Neural cell (in vitro differentiated cells): ENCODE data around the gene TRAF3. TPM values are rescaled to one million over a fixed set of nuclear protein-coding genes. Genes with fewer than 3 reads are reported as not detected.
"Not testable (repeated sequence)": the region's sequence is repeated elsewhere in the genome, so short reads cannot be mapped to it uniquely, and the experiment has no call there.

Experiments
- H2AFZ ChIP-seq: fragments of 200-600, 300-800 bp; sonication (generic), shearing (Covaris generic); 2 replicates; pipeline ENCODE4 v1.6.0; 2014; ENCODE audit warnings: low read depth, mild to moderate bottlenecking, antibody characterized with exemption, low read length, moderate library complexity
- H3F3A ChIP-seq: fragments of 200-600 bp; shearing (Covaris generic); 2 replicates; pipeline ENCODE4 v1.6.1; 2016; ENCODE audit warnings: mild to moderate bottlenecking, moderate library complexity, mixed read lengths, antibody characterized with exemption, low read length; ENCODE audit not compliant: insufficient read depth, poor library complexity, severe bottlenecking
- H3K27ac ChIP-seq: fragments of 200-600, 300-800 bp; sonication (generic), shearing (Covaris generic); 2 replicates; pipeline ENCODE4 v1.5.1; 2014; ENCODE audit warnings: mild to moderate bottlenecking, low read length, moderate library complexity
- H3K27me3 ChIP-seq: fragments of 300-800, 200-600 bp; sonication (generic), shearing (Covaris generic); 2 replicates; pipeline ENCODE4 v1.6.0; 2014; ENCODE audit warnings: mild to moderate bottlenecking, low read depth, low read length, moderate library complexity; ENCODE audit not compliant: insufficient read depth
- H3K36me3 ChIP-seq: fragments of 300-800, 200-600 bp; sonication (generic), shearing (Covaris generic); 2 replicates; pipeline ENCODE4 v1.5.1; 2014; ENCODE audit warnings: mild to moderate bottlenecking, antibody characterized with exemption, low read length, moderate library complexity; ENCODE audit not compliant: insufficient read depth
- H3K4me2 ChIP-seq: fragments of 300-800, 200-600 bp; sonication (generic), shearing (Covaris generic); 2 replicates; pipeline ENCODE4 v1.6.0; 2014; ENCODE audit warnings: mild to moderate bottlenecking, low read length
- H3K4me3 ChIP-seq: fragments of 300-800, 200-600 bp; sonication (generic), shearing (Covaris generic); 2 replicates; pipeline ENCODE4 v1.5.1; 2014; ENCODE audit warnings: mild to moderate bottlenecking, low read length, moderate library complexity
- H3K79me2 ChIP-seq: fragments of 200-600 bp; shearing (Covaris generic); replicated peaks from 2 replicates; pipeline ENCODE4 v1.6.0; 2014; ENCODE audit warnings: mild to moderate bottlenecking, low read length, moderate library complexity; ENCODE audit not compliant: insufficient read depth
- H3K9ac ChIP-seq: fragments of 300-800, 200-600 bp; sonication (generic), shearing (Covaris generic); 2 replicates; pipeline ENCODE4 v1.6.1; 2016; ENCODE audit warnings: mild to moderate bottlenecking, low read length, mixed read lengths
- H3K9me2 ChIP-seq: fragments of 200-600 bp; shearing (Covaris generic); 2 replicates; pipeline ENCODE4 v1.6.1; 2016; ENCODE audit warnings: mild to moderate bottlenecking, low read length, mixed read lengths; ENCODE audit not compliant: insufficient read depth
- H3K9me3 ChIP-seq: fragments of 200-600, 300-800 bp; sonication (generic), shearing (Covaris generic); 2 replicates; pipeline ENCODE4 v1.6.1; 2016; ENCODE audit warnings: mild to moderate bottlenecking, mixed run types, low read length, moderate library complexity, mixed read lengths
- H4K20me1 ChIP-seq: fragments of 200-600 bp; shearing (Covaris generic); 2 replicates; pipeline ENCODE4 v1.6.1; 2016; ENCODE audit warnings: mild to moderate bottlenecking, mixed run types; ENCODE audit not compliant: insufficient read depth
- EP300 ChIP-seq: fragments of 450-650 bp; conservative IDR thresholded peaks from 2 replicates; pipeline ENCODE4 v1.6.1; 2014; ENCODE audit warnings: antibody characterized with exemption, mild to moderate bottlenecking, moderate library complexity; ENCODE audit not compliant: poor library complexity, severe bottlenecking
- EZH2 ChIP-seq: fragments of 200-600, 300-800 bp; shearing (Covaris generic), sonication (generic); IDR thresholded peaks from 2 replicates; pipeline ENCODE4 v1.6.1; 2014; ENCODE audit warnings: antibody characterized with exemption, low read length, borderline replicate concordance, mild to moderate bottlenecking; ENCODE audit not compliant: insufficient read depth, poor library complexity, severe bottlenecking
- MXI1 ChIP-seq: fragments of 450-650 bp; conservative IDR thresholded peaks from 2 replicates; pipeline ENCODE4 v1.6.1; 2014; ENCODE audit warnings: antibody characterized with exemption, mild to moderate bottlenecking; ENCODE audit not compliant: poor library complexity, severe bottlenecking
- POLR2AphosphoS5 ChIP-seq: IDR thresholded peaks from 2 replicates; pipeline ENCODE4 v1.6.1; 2012
- RAD21 ChIP-seq: fragments of 450-650 bp; conservative IDR thresholded peaks from 2 replicates; pipeline ENCODE4 v1.6.1; 2014; ENCODE audit warnings: antibody characterized with exemption, mild to moderate bottlenecking, moderate library complexity
- SMC3 ChIP-seq: fragments of 450-650 bp; conservative IDR thresholded peaks from 2 replicates; pipeline ENCODE4 v1.6.1; 2014; ENCODE audit warnings: antibody characterized with exemption, mild to moderate bottlenecking, moderate library complexity; ENCODE audit not compliant: poor library complexity
- TAF1 ChIP-seq: IDR thresholded peaks from 2 replicates; pipeline ENCODE4 v1.6.1; 2012; ENCODE audit warnings: low read depth
- polyA plus RNA-seq: library from polyadenylated mRNA; depleted of rRNA; stranded (reverse); fragments of >200 nt; gene quantifications from 2 replicates; pipeline ENCODE4 v1.2.3, GENCODE V29; 2014
- TF ChIP-seq, protein P1 (sequence below): IDR thresholded peaks from 2 replicates; pipeline ENCODE4 v1.6.1; 2012; ENCODE audit warnings: borderline replicate concordance
- TF ChIP-seq, protein P2 (sequence below): fragments of 450-650 bp; IDR thresholded peaks from 2 replicates; pipeline ENCODE4 v1.5.1; 2014; ENCODE audit warnings: antibody characterized with exemption, mild to moderate bottlenecking, moderate library complexity; ENCODE audit not compliant: poor library complexity, severe bottlenecking

The TRAF3 gene
- polyA plus RNA-seq, 1 donor from 2014 or later: 13.3 TPM

DNA sequence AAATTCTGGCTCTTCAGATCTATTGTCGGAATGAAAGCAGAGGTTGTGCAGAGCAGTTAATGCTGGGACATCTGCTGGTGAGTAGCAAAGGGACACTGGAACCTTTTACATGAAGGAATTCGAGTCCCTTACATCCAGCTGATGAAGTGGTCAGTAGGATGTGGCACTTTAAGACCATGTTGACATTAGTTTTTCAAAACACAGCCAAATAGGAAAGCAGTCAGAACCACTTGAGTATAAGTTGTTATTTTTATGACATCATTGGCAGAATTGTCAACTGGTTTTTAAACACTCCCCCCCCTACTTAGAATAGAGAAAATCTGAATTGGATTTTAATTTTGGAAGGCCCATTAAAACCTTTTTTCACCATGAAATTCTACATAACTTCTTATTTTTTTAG, 98.4 kb downstream of the TRAF3 start:
- no peaks in the 10 kb centered on the region for H4K20me1 ChIP-seq
- no peaks in the 10 kb centered on the region for H3F3A ChIP-seq
- no peaks in the 10 kb centered on the region for H3K79me2 ChIP-seq
- H3K4me3 ChIP-seq: no peak overlapping the region
- H3K9me2 ChIP-seq: no peaks in the 10 kb centered on the region
- H2AFZ ChIP-seq: no peak overlapping the region
- H3K9me3 ChIP-seq: no peaks in the 10 kb centered on the region
- H3K27me3 ChIP-seq: no peaks in the 10 kb centered on the region
- H3K36me3 ChIP-seq: no peaks in the 10 kb centered on the region
- H3K27ac ChIP-seq: no peak overlapping the region
- no peak for TF ChIP-seq MXI1
- no peak overlapping the region for H3K9ac ChIP-seq
- no peak overlapping the region for H3K4me2 ChIP-seq

- H3K9me3 ChIP-seq, H3K9ac ChIP-seq: not testable (repeated sequence)
Observed at GRCh38 chr14:102877511-102877910, 100.3 kb downstream of the TRAF3 start.

DNA sequence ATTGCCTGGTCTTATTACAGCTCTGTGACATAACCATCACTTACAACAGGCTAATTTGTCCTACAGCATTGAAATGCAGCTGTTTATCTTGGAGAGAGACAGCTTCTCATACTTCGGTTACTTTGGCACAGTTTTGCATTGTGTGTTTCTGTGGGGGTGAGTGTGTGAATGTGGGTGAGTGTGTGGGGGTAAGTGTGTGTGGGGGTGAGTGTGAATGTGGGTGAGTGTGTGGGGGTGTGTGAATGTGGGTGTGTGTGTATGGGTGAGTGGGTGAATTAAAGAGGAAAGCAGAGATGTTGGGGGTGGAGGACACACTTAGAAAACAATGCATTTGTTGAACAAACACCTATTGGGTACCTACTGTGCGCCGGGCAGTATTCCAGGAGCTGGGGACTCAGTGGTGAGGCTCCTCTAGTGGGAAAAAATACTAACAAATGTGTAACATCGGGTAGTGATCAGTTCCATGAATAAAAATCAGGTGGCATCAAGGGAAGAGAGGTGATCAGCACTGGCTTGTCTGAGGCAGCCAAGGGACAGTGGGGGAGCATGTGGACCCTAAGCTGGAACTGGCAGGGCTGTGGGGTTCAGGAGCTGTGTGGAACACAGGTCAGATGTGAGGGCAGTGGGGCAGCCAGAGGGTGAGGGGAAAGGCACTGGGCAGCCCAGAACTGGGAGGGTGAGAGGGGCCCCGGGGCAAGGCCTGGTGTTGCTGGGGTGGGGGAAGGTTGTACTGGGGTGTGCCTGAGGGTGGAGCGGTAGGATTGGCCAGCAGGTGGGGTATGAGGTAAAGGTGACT, 101.1 kb downstream of the TRAF3 start:
- Histone ChIP-seq H3K79me2 (no peaks in the 10 kb centered on the region), H3F3A (no peaks in the 10 kb centered on the region), H3K9me3 (no peaks in the 10 kb centered on the region), H3K27me3 (no peaks in the 10 kb centered on the region), H3K4me3 (no peak overlapping the region), H3K27ac (no peak overlapping the region), H3K9me2 (no peaks in the 10 kb centered on the region), H3K4me2 (no peak overlapping the region), H3K9ac (no peak overlapping the region), H4K20me1 (no peaks in the 10 kb centered on the region), H3K36me3 (no peaks in the 10 kb centered on the region), H2AFZ (no peak overlapping the region)
- TF ChIP-seq, protein P1, sequence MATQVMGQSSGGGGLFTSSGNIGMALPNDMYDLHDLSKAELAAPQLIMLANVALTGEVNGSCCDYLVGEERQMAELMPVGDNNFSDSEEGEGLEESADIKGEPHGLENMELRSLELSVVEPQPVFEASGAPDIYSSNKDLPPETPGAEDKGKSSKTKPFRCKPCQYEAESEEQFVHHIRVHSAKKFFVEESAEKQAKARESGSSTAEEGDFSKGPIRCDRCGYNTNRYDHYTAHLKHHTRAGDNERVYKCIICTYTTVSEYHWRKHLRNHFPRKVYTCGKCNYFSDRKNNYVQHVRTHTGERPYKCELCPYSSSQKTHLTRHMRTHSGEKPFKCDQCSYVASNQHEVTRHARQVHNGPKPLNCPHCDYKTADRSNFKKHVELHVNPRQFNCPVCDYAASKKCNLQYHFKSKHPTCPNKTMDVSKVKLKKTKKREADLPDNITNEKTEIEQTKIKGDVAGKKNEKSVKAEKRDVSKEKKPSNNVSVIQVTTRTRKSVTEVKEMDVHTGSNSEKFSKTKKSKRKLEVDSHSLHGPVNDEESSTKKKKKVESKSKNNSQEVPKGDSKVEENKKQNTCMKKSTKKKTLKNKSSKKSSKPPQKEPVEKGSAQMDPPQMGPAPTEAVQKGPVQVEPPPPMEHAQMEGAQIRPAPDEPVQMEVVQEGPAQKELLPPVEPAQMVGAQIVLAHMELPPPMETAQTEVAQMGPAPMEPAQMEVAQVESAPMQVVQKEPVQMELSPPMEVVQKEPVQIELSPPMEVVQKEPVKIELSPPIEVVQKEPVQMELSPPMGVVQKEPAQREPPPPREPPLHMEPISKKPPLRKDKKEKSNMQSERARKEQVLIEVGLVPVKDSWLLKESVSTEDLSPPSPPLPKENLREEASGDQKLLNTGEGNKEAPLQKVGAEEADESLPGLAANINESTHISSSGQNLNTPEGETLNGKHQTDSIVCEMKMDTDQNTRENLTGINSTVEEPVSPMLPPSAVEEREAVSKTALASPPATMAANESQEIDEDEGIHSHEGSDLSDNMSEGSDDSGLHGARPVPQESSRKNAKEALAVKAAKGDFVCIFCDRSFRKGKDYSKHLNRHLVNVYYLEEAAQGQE: no peak
- no peak for TF ChIP-seq RAD21
- TF ChIP-seq, protein P2, sequence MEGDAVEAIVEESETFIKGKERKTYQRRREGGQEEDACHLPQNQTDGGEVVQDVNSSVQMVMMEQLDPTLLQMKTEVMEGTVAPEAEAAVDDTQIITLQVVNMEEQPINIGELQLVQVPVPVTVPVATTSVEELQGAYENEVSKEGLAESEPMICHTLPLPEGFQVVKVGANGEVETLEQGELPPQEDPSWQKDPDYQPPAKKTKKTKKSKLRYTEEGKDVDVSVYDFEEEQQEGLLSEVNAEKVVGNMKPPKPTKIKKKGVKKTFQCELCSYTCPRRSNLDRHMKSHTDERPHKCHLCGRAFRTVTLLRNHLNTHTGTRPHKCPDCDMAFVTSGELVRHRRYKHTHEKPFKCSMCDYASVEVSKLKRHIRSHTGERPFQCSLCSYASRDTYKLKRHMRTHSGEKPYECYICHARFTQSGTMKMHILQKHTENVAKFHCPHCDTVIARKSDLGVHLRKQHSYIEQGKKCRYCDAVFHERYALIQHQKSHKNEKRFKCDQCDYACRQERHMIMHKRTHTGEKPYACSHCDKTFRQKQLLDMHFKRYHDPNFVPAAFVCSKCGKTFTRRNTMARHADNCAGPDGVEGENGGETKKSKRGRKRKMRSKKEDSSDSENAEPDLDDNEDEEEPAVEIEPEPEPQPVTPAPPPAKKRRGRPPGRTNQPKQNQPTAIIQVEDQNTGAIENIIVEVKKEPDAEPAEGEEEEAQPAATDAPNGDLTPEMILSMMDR: no peak
- TF ChIP-seq MXI1: no peak
- TF ChIP-seq EP300: no peak
- TF ChIP-seq EZH2: no peak
- TF ChIP-seq SMC3: no peak
- TF ChIP-seq POLR2AphosphoS5: no peak
- no peak for TF ChIP-seq TAF1

More at GRCh38 chr14:102877511-102877910, 100.3 kb downstream of the TRAF3 start:
- H3K9me2 ChIP-seq, H3K27ac ChIP-seq, H3K4me3 ChIP-seq, H3F3A ChIP-seq, H3K4me2 ChIP-seq, H3K27me3 ChIP-seq, H2AFZ ChIP-seq, H3K36me3 ChIP-seq, H3K79me2 ChIP-seq, H4K20me1 ChIP-seq: not testable (repeated sequence)
